ENCODE data around the gene MYO10.

DNA sequence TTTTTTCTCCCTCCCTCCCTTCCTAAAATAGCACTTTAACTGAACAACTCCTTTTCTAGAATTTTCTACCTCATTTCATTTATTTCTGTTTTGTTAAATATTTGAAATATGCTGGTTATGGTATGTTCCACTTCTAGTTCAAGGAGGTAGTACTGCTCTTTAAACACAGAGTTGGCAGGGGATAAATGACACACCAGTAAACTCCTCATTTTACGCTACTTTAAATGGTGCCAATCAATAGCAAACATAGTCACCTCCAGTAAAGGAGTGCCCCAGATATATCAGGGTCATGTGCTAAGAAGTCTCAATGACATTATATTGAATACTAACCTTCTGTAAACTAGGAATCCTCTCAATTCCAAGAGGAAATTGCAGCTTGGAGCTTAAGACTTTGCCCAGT, 56.9 kb downstream of the MYO10 start:
- TF ChIP-seq POLR2A (IDR thresholded peaks at IDR 0.05): no peak
- TF ChIP-seq EP300 (IDR thresholded peaks at IDR 0.05): no peak
